ENCODE measurements around the gene MAP10.

The MAP10 gene

DNA sequence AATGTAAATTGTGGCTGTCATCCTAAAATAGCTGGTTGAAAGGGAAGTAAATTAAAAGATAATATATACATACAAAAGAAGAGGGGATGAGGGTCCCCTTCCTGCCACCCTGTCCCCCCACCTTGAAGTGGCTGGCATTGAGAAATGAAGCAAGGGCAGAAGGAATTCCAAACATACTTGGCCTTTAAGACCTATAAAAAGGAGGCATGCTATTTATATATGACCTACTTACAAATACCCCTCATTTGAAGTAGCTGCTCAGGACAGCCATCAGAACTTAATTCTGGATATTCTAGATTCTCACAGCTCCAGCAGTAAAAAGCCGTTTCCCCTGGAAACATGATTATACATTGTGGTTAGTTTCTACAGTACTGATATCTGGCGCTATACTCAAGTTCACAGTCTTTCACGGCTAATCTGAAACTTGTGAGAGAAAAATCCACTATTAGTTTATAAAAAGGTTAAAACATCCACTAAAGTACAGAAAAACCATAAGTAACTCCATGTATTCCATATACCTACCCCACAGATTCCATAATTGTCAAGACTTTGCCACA is 9.6 kb upstream of the MAP10 start:
- DNase-seq: no peak

DNA sequence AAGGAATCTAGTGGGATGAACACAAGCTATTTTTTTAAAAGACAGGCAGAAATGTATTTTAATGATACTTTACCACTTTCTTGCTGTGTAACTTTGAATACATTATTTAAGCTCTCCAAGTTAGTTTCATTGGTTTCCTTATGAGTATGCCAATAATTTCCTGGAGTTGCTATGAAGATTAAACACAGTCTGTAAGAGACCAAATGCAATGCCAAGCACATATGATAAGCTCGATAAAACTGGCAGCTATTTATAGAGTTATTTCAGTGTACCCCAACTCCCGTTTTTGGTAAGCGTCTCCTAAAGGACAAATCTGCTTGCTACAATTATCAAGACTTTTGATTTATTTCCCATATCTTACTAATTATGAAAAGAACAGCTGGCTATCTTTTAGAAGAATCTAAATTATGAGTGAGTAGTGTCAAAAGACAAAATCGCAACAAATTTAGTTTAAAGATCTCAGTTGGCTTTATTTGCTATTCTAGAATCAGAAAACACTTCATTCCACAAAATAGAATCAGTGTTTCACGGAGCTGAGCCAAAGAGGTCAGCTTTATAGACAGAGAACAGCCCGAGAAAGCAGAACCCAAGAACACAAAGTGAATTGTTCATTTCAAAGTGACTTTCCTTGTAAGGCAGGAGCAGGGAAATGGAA is 7.2 kb upstream of the MAP10 start:
- DNase-seq: no peak

DNA sequence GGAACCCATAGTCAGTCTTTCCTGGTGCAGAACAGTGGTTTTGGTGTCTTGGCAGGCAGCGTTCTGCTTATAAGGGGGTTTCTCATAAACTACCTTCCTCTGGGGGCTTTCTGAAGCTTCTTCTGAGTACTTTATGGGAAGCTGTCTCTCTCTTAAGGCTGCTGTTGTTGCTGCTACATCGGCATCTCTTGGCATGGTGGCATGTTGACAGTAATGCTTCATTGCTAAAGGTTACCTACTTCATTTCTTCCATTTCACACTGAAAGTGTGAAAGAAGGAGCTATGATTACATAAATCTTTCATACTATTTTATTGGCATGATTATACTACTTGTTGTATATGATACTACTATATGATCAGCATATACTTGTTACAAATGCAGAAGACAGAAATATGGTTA is 6.3 kb upstream of the MAP10 start:
- no peak for DNase-seq

DNA sequence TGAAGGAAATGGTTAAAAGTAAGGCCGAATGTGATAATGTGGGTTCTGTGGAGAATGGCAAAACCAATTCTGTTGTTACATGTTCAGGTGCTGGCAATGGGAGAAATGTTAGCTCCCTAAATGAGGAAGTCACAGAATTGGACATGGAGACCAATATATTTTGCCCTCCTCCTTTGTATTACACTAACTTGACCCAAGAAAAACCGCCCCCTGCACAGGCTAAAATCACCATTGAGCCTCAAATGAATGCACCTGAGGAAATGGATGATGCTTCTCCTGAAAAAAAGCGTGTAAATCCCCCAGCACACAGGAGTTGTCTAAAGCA is 932 bp downstream of the MAP10 start:
- DNase-seq: peak in 1 of 56 donors; percentile 37

DNA sequence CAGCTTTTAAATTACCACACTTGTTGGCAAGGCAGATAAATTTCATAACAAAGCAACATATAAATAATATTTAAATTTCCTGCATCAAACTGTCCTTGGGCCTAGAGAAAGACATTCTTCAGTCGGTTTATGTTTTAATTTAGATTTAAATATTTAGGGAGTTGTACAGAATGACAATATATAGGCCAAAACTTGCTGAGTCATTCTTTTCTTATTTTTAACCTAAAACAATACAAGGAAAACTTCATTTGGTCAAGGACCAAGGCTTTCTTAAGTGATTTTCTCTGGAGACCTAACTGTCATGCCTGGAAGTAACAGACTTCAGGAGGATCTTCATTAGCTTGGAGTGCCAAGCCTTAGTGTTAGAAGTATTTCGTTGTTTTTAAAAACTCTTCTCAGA is 5.6 kb downstream of the MAP10 start:
- DNase-seq: no peak

DNA sequence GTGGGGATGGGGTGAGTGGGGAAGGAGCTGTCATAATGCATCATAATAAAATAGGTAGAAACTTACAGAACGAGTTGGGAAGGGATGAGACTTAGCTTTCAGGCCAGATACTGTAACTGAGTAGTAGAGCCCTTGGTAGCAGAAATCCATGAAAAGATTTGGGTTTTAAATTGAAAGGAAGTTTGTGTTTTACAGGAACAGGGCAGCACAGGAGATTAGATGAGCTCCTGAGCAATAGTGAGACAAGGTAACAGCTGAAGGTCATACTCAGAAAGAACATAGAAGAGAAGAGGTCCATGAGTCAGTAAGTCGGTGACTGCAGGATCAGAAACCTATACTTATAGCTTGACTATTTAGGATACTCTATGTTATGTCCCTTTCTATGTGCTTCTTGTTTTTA is 7.3 kb downstream of the MAP10 start:
- no peak for DNase-seq

DNA sequence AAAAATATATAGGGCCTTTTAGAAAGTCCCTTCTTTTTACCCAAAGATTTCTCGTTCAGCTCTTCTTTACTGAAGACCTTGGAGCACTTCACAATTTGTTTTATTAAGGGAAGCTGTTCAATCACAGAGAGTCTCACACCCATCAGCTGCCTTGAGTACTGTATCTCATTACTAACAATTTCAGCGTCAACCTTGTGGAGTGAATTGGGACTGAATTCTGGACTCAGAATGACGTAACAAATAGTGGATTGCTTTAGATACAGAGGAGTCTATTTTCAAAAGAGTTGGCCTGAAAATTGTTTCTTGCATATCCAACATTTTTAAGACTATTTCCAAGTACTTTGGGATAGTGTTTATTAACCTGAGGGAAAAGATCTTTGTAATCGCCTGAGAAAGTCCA is 7.9 kb downstream of the MAP10 start:
- no peak for DNase-seq

DNA sequence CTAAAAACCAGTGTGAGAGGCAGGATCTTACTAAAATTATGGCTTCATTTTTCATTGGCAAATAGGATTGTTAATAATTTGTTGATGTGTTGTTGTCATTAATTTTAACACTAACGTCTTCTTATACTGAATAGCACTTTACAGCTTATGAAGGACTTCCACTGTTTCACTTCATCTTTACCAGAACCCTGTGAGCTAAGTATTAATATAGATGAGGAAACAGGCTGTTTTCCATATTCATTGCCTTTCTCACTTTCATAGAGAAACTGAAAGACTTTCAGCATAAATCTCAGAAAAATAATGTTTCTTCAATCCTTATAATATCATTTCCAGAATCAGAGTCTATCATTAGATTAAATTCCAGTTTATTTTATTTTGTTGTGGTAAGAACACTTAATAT is 8.5 kb downstream of the MAP10 start:
- DNase-seq: no peak

DNA sequence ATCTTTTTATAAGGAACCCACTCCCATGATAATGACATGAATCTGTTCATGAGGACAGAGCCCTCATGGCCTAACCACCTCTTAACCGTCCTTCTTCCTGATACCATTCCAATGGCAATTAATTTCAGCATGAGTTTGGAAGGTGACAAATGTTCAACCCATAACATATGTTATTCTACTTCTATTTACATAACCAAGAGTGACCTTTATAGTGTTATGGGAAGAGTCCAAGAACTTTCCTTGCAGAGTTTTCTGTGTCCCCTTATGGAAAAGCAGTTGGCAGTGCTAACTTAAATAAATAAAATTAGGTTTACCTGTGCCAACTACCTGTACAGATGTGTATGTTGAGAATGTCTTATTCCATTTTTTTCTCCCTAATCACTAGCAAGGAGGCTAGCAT is 11.1 kb downstream of the MAP10 start:
- no peak for DNase-seq

DNA sequence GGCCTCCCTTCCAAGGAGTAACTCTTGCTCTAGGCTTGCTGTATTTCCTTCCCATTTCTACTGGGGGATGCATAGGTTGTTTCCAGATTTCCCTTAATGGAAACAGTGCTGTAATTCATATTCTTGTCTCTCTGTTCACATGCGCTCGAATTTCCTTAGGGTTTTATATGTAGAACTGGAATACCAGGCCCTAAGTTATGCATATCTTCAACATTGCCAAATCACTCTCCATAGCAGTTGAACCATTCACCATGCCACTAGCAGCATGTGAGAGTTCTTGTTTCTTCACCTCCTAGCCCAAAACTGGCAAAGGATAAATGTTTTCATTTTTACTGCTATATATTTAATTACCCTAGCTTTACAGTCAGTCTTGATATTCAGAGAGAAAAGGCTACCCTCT is 12.8 kb downstream of the MAP10 start:
- no peak for DNase-seq

DNA sequence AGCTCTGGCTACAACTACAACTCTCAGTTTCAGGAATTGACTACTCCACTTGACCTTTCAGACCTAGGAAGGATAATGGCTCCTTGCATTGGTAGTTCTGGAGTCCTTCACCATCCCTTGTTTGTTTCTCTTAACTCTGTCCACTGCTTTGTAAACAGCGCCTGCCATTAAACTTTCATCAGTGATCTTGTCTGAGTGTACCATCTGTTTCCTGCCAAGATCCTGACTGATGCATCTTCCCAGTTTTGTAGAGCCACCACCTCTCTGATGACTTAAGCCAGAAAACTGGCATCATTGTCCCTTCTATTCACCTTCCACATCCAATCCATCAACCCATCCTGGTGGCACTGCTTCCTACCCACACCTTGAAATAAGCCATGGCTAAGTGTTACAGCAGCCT is 15.2 kb downstream of the MAP10 start:
- no peak for DNase-seq

DNA sequence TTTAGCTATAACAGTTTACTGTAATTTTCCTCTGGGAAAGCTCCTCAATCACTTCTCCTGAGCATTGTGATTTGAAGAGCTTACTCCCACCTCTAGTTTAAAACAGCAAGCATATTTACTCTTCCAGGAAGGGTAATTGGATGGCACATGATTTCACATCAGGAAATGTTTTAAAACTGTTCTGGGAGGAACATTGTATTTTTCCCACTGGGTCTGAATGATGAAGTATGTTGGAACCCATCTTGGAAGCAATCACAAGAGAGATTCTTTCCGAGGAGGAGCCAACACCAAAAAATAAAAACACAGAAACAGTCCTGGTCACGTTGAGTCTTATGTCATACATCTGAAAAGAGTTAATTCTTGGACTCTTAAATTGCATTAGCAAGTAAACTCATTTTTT is 17.3 kb downstream of the MAP10 start:
- DNase-seq: no peak

DNA sequence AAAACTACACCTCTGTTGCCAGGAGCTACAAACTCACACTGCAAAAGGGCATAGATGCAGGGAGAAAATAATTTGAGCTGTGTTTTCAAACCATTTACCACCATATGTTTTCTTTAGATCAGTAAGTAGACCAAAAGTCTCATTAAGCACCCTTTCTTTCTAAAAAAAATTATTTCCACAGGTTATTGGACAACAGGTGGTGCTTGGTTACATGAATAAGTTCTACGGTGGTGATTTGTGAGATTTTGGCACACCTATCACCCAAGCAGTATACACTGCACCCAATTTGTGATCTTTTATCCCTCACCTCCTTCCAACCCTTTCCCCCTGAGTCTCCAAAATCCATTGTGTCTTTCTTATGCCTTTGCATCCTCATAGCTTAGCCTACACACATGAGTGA is 21.1 kb downstream of the MAP10 start:
- DNase-seq: no peak

DNA sequence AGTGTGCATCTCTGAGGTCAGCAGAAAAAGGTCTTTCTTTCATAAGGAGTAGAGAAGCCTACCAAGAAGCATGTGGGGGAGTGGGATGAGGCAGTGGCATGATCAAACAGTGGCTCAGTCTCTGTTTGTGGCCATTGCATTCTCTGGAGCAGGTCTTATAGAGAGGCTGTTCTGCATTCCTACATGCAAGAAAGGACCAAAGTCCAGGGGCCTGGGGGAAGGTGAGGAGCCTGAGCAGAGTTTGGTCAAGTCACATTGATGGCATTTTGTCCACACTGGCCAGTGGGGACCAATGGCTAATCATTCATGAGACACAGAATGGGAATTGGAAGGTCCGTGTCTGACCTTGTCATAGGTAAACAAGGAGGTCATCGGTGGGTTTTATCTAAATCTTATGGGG is 25.4 kb downstream of the MAP10 start:
- no peak for DNase-seq

DNA sequence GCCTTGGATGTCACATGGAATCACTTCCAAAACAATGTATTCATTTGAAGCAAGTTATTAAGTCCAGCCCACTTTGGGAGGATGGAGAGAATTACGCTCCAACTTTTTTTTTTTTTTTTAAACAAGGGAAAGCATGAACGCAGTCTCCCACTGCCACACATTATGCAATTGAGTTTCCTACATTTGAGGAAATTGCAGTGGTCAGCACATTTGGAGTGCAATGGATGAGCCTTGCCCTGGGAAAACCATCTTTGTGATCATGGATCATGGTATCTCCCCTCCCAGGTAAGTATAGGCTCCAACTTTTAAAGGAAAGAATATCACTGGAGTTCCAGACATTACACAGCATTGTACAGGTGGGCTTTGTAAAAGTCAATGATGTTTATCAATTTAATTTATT is 26.7 kb downstream of the MAP10 start:
- DNase-seq: no peak

DNA sequence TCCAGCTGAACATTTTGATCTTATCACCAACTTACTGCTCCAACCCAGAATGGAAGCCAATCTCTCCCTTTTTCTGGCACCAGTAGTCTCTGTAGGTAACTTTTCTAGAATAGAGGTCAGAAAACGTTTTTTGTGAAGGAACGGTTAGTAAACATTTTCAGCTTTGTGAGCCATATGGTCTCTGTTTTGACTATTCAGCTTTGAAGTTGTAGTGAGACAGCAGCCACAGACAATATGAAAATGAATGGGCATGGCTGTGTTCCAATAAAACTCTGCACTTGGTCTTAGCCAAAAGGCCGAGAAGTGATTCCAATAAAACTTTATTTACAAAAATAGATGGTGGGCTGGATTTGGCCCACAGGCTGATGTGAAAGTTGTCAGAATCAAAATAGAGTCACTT is 28.9 kb downstream of the MAP10 start:
- no peak for DNase-seq

DNA sequence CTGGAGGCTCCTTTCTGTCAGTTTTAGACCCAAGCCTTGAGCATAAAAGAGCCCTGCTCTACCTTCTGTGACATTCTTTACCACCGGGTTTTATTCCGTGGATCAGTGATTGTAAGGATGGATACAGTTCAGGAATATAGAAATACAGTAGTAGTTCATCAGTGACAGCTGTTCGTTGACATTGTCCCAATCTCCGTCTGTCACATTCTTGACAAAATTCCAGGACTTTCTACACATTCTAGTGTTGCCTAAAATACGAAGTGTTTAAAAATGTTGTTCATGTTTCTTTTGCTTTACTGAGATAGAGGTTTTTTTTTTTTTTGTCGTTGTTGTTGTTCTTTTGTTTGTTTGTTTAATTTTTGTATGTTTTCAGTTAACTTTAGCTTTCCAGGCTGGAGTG is 29.9 kb downstream of the MAP10 start:
- no peak for DNase-seq

DNA sequence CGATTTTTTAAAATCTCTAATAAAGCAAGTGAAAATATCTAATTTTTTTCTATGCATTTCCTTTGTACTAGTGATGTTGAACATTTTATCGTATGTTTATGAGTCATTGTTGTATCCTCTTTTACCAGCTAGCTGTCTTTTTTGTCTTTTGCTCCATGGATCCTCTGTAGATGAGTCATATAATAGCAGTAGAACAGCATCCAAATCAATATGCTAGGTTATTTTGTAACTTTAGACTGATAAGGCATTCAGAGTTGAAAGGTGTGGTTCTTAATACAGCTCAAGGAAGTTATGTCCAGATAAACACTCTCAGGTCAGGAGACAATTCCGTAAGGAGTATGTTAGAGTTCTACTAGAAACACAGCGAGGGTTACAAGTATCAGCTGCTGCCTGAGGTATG is 31.9 kb downstream of the MAP10 start:
- DNase-seq: no peak

DNA sequence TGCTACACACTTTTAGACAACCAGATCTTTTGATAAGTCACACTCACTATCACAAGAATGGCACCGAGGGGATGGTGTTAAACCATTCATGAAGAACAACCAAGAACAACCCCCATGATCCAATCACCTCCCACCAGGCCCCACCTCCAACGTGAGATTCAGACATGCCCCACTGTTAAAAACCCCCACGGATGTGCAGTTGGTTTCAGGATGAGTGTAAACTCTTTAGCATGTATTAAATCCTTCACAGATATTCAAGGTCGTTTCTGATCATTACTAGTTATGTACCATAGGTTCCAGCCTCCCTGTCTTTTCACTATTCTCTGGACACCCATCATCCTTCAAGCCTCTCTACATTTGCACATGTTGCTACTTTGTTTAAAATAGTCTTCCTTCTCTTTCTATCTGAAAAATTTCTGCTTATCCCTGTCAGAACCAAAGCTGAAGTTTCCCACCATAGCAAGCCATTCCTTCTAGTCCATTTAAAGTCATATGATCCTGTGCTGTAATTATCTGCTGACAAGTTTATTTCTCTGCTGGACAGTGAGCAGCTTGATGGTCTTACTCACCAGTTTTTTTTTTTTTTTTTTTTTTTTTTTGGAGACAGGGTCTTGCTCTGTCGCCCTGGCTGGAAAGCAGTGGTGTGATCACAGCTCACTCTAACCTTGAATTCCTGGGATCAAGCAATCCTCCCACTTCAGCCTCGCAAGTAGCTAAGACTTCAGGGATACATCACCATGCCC is 36.8 kb downstream of the MAP10 start:
- no peak for DNase-seq

DNA sequence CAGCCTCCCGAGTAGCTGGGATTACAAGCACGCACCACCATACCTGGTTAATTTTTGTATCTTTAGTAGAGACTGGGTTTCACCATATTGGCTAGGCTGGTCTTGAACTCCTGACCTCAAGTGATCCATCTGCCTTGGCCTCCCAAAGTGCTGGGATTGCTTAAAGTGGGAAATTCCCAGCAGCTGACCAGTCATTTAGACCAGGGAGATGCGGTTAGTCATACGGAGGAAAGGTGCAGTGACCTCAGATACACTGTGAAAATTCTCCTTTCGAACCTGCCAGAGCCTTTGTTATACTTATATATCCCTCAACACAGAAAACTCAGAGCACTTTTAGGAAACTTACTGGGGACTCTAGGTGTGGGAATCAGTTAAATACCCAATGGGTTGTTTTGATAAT is 39.6 kb downstream of the MAP10 start:
- DNase-seq: no peak

DNA sequence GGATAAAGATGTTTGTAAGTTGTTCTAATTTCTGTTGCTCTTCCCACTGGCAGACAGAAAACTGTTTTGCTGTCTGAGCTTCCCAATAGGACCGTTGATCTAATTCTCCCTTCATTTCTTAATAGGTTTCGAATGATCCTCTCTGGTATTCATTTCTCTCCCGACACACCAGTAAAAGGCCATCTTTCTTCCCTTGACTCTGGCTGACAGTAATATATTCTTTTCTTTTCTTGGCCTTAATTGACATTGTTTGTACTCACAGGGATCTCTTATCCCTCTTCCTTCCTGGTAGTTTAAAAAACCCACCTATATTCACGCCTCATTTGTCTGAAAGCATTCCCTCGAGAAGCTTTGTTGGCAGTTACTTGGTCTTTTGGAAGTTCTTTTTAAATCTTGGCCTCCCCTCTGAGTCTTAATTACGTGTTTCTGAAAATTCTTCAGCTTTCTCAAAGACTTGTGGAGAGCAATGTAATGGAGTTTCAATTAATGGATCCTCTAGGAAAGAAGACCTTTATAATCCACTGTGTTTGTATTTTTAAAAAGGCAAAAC is 40.3 kb downstream of the MAP10 start:
- DNase-seq: no peak

DNA sequence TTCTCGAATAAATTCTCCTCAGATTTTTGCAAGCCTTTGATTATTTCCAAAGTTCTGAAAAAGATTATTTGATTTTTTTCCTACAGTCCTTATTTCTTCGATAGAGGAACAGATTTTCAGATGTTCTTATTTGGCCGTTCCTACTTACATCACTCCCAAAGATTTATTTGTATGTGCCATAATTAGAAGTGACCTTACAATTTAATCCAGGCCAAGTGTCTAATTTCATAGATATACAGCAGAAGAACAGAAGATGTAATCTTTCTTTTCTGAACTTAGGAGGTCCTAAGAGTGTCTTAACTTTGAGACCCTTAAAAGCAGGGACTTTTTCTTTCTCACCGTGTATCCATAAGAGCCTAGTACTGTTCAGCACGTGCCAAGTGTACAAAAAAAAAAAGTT is 46.3 kb downstream of the MAP10 start:
- no peak for DNase-seq
